Suprapubic skin (tissue), 4 donors: ENCODE measurements around the gene CDH13.

Source experiments
- EP300 ChIP-seq: sonication (generic); formaldehyde crosslinking; IDR thresholded peaks from one replicate; pipeline ENCODE4 v1.6.1; 2017; ENCODE audit warnings: antibody characterized with exemption
- POLR2A ChIP-seq, 2 donors: fragments of 450-650 bp; IDR thresholded peaks; one replicate each; pipeline ENCODE4 v1.6.1; 2017; ENCODE audit warnings: antibody characterized with exemption in 2 of 2, mild to moderate bottlenecking in 2 of 2, moderate library complexity in 2 of 2
- POLR2AphosphoS5 ChIP-seq, 3 donors: sonication (generic); formaldehyde crosslinking; IDR thresholded peaks; one replicate each; pipeline ENCODE4 v1.6.1; 2017; ENCODE audit warnings: antibody characterized with exemption in 3 of 3
- TF ChIP-seq, protein P1 (sequence below), 2 donors: fragments of 200-600 bp in 1 of 2; fragments of 450-650 bp in 1 of 2; sonication (generic) in 1 of 2; IDR thresholded peaks; one replicate each; pipeline ENCODE4 v1.5.1; 2016 to 2019; ENCODE audit warnings: antibody characterized with exemption in 2 of 2, mild to moderate bottlenecking in 1 of 2, moderate library complexity in 1 of 2

DNA sequence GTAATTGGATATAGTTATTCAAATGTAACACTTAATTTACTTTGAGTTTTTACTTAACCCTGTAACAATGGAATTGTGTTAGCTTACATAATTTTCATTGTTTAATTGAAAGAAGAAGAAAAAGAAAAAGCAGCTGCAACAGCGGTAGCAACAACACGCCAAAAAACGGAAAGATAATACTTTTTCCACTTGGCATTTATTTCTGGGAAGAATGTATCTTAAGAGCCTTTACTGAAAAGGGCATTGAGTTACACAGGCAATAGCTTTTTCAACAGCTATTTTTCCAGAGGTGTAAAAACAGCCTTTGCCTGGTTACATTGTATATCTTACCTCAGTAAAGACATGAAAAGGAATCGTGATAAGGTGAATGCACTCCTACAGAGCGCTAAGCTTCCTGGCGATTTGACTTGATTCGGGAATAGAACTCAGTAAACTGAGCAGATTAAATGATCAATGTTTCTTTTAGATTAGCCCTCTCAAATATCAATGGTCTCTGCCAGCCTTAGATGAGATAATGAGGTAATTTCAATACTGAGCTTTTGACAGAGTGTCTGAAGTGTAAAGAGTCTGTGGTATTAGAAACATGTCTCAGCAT, 311.3 kb downstream of the CDH13 start:
- TF ChIP-seq, protein P1, sequence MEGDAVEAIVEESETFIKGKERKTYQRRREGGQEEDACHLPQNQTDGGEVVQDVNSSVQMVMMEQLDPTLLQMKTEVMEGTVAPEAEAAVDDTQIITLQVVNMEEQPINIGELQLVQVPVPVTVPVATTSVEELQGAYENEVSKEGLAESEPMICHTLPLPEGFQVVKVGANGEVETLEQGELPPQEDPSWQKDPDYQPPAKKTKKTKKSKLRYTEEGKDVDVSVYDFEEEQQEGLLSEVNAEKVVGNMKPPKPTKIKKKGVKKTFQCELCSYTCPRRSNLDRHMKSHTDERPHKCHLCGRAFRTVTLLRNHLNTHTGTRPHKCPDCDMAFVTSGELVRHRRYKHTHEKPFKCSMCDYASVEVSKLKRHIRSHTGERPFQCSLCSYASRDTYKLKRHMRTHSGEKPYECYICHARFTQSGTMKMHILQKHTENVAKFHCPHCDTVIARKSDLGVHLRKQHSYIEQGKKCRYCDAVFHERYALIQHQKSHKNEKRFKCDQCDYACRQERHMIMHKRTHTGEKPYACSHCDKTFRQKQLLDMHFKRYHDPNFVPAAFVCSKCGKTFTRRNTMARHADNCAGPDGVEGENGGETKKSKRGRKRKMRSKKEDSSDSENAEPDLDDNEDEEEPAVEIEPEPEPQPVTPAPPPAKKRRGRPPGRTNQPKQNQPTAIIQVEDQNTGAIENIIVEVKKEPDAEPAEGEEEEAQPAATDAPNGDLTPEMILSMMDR (IDR thresholded peaks at IDR 0.05) = no peak
- TF ChIP-seq POLR2AphosphoS5 (IDR thresholded peaks at IDR 0.05) (no peak), POLR2A (IDR thresholded peaks at IDR 0.05) (no peak), EP300 (no peak)
